Activated CD4-positive, alpha-beta T cell treated with anti-CD3 and anti-CD28 coated beads for 48 hours (primary cell): ENCODE results near the gene VPS25.
"Not testable (repeated sequence)": the region's sequence is repeated elsewhere in the genome, so short reads cannot be mapped to it uniquely, and the experiment has no call there.

Experiments used
- DNase-seq: peaks from one replicate; pipeline ENCODE4 v3.0.0-alpha.2; 2020

VPS25 gene

DNA sequence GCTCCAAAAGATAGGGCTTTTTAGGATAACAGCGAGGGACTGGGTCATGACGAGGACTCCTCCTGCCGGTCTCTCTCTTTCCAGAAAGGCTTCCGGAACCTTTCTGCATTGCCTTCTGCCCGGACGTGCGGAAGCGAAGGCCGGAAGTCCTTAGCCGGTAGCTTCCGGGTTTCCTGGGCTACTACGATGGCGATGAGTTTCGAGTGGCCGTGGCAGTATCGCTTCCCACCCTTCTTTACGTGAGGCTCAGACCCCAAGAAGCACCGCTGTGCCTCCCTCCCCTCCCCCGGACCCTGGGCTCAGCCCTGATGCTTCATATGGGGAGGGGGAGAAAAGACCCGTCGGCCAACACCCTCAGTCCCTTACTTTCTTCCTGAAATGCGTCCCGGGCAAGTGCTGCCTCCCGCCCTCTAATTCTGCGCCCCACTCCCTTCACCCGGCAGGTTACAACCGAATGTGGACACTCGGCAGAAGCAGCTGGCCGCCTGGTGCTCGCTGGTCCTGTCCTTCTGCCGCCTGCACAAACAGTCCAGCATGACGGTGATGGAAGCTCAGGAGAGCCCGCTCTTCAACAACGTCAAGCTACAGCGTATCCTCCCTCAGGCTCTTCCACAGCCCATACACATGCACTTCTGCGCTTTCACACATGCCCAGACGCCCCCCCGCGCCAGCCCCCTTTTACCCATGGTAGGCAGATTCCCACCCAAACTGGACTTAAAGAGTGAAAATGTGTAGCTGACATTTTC lies at the start of gene VPS25:
Gene VPS25, plus strand, starts transcription at position 160 of the 746 bp plus-strand sequence. Its CDS starts 27 bp downstream, at position 187.
- peak; percentile 81 for DNase-seq

DNA sequence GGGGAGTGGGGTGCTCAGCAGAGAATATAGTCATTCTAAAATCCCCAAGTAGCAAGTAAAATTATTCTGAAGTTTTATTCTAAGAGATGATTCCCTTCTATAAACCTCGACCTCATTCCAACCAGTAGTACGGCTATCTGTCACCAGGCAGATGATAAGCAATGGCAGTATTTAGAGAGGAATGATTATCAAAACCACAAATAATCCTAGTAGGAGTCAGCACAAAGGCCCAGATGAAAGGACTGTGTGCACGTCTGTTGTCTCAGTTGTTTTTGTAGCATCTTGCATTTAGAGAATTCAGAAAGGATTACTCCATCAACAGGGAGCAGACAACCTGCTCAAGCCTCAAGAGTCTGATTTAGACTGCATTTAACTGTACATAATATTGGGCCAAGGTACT lies 49.6 kb upstream of the VPS25 start:
- DNase-seq = no peak

DNA sequence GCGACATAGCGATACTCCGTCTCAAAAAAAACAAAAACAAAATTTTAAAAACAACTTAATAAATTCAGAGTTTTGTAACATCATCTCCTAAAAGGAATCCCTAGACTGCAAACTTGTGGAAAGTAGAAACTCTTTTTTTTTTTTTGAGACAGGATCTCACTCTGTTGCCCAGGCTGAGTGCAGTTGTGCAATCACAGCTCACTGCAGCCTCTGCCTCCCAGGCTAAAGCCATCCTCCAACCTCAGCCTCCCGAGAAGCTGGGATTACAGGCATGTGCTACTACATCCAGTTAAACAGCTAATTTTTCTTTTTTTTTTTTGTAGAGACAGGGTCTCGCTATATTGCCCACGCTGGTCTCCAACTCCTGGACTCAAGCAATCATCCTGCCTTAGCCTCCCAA lies 48.1 kb upstream of the VPS25 start:
- no peak for DNase-seq

DNA sequence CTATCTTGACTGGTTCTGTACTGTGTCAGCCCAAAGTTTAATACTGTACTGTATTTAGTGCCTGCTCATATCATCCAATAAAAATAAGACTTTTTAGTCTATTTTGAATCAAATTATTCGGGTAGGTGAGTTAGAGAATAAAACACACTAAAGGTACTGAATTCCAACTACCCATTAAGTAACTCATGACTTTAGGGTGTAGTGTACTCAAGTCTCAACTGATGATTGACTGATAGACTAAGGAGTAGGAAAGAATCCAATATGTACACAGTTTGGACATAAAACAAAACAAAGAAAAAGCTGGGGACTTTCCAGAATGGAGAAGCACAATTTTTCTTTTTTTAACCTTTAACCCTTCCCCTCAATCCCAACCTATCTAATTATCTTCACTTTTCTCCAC lies 32.5 kb upstream of the VPS25 start:
- no peak for DNase-seq

DNA sequence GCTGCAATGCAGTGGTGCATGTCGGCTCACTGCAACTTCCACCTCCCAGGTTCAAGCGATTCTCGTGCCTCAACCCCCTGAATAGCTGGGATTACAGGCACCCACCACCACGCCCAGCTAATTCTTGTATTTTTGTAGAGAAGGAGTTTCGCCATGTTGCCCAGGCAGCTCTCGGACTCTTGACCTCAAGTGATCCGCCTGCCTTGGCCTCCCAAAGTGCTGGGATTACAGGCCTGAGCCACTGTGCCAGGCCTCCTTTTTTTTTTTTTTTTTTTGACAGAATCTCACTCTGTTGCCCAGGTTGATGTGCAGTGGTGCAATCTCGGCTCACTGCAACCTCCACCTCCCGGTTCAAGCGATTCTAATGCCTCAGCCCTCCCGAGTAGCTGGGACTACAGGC lies 30.3 kb upstream of the VPS25 start:
- not testable (repeated sequence) for DNase-seq

DNA sequence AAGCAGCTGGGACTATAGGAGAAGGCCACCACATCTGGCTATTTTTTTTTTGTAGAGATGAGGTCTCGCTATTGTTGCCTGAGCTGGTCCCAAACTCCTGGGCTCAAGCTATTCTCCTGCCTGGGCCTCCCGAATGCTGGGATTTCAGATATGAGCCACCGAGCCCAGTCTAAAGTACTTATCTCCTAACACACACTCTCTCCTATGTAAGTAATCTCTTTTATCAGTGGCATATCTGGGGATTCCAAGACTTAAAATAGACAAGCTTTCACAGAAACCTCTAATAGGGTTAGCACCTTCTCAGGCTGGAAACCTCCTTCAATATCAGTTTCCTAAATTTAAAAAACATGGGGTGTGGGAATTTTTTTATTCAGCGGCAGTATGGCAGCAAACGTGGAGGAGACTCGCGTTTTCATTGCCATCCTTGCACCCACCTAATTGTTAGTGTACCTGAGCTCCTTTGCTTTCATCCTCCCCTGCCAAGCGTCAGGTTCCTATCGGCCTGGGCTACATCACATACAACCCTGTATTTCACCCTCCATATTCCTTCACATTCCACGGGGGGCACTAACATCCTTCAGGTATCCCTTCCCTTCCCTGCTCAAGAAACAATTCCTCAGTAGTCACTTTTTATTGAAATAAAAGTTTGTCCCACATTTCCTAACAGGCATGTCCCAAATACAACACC lies 29.5 kb upstream of the VPS25 start:
- no peak for DNase-seq

DNA sequence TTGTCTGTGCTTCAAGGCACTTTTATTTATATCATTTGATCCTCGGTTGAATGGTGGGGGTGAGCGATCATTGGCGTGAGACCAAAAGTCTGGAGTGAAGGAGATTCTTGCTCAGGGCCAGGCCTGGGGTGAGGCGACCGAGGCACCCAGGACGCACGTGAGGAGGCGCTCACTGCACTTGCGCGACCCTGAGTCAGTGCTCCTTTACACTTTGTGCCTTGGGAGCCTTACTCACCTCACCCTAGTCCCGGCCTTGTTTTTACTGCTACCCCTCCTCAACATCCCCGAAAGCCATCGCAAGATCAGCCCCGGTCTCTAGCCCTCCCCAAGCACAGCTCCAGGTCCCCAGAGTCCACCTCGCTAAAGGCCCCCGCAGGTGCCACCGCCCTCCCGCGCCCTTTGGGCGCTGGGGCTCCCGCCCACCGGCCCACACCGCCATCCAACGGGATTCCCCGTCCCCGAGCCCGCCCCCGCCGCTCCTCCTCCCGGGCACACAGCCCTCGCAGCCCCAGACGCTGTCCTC lies 28.9 kb upstream of the VPS25 start:
- DNase-seq = peak; percentile 82

DNA sequence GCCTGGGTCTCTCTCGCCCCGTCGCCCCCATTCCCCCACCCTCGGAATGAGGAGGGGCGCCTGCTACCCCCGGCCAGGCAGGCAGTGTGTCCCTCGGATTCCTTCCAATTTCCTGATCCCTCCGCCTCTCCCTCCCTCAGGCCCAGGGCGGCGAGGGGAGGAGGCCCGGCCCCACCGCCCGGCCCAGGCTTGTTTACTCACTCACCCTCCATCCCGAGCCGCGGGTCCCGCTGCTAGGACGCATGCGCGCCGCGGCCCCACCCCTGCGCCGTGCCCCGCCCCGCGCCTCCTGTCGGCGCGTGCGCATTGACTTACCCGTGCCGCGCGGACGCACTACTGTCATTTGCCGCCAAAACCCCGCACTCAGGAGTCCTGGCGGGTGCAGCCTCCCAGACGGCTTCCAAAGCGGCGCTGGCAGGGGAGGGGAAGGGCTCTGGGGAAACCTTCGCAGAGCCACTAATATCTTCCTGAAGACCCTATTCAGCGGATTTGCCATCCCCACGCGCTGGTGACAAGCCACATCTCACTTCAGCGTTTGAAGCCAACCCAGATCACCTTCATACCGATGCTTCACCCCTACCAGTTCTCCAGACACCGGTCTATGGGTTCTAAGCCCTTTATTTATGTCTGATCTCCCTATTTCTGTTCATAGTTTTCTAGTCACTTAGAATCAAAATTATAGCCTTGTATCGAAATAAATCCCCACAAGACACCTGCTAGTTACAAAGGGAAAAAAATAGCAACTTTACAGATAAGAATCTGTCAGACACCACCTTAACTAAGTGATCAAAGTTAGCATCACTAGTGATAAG lies 28.2 kb upstream of the VPS25 start, which contains the start of gene EZH1:
Gene EZH1, minus strand, starts transcription at position 235 of the 812 bp plus-strand sequence. CDS start 16,099 bp downstream, outside the sequence.
- peak; percentile 94 for DNase-seq

DNA sequence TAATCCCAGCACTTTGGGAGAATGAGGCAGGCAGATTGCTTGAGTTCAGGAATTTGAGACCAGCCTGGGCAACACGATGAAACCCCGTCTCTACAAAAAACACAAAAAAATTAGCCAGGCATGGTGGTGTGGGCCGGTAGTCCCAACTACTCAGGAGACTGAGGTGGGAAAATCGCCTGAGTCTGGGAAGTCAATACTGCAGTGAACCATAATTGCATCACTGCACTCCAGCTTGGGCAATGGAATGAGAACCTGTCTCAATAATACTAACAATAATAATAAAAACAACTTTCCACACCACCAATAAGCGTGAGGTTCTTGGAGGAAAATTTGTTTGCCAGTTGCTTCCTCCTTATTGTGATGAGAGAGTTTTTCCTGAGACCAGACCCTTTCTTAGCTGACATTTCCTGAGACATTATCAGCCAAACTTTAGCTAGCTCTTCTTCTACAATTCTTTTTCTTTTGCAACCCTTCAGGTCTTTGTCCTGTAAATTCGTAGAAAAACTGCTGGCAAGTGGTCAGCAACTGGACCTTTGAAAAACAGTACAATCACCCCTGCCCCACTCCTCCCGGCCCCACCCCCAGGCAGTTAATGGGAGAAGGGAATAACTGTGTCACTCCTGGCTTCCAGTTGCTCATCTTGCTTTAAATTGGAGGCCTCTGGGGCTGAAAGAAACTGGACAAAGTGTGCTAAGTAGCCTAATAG lies 24.9 kb upstream of the VPS25 start:
- no peak for DNase-seq

DNA sequence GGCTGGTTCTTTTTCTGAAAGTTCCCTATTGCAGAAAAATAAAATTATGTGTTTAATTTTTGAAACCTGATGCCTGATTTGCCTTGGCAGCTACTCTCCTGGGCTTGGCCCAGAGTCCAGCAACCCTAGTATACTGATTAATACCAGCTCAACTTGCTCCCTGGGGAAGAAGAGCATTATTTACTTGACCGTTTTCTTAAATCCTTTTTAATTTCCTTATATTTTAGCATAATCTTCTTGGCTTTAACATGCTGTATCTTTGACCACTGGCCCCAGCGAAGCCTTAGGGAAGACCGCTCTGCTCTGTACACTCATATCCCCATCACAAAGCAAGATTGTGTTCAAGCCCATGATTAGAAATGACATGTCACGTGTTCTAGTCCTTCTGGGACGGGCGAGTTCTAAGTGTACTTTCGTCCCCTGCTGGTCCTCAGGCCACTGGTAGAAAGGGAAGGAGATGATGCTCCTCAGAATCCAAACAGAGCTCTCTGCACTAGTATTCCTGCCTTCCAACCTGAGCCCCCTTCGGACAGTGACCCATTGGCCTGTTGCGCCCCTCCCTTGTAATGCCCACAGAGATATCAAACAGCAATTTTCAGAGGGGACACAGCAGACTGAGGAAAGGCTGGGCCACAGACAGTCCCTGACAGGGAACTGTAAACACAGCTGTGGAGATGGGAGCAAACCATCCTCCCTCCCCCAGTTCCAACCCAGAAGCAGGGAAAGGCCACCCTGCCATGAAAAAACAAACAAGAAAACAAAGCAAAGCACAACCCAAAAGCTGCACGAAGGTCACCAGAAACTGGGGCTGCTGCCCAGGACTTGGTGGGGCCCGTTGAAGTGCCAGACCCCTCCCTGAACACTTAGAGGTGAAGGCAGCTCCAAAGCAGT lies 24.1 kb upstream of the VPS25 start:
- no peak for DNase-seq

DNA sequence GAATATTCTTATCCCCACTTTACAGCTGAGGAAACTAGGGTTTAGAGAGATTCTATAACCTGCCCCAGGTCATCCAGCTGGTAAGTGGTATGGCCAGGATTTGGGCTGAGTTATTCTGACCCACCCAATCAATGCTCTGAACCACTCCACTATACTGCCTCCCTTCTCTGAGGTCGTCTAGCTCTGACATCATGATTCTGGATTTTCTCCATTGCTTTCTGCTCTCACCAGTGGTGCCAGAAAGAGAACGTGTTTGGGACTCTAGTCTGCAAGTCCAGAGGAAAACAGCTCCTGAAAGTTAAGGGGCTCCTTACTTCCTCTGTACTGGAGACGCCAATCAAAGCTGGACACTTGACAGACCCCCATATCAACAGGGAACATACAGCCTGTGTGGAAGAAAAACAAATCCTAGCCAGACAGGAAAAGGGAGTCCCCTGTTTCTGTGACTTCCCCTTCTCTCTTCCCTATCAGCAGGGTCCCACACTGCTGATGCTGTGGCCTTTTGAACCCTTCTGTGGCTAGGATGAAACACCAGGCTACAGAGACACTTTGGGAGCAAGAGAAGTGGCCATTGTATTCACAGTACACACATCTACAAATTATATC lies 22.4 kb upstream of the VPS25 start:
- no peak for DNase-seq

DNA sequence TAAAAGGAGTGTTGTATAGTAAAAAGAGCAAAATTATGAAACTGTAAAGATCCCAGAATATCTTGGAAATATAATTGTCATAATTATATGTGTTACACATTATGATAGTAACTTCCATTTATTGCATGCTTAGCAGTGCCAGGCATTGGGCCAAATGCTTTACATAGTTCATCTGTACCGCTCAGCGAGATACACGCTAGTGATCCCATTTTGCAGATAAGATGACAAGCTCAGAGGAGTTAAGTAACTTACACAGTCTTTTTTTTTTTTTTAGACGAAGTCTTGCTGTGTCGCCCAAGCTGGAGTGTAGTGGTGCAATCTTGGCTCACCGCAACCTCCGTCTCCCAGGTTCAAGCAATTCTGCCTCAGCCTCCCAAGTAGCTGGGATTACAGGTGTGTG lies 21.6 kb upstream of the VPS25 start:
- DNase-seq = no peak

DNA sequence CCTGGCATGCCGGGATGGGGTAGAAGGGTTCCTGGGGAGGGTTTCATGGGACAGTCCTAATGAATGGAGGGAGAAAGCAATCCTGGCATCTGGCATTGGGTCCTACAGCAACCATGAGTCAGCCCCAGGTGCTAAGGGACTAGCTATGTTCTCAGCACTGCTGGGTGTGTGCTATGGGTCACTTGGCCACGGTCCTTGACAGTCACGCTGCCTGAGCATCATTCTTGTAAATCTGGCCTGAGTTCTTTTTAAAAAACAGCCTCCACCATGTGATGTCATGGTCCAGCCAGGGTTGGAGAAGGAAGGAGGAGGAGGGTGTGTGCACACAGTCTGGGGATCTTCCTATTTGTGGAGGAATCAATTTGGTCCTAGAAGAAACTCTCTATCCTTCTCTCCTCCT lies 18.5 kb upstream of the VPS25 start:
- no peak for DNase-seq

DNA sequence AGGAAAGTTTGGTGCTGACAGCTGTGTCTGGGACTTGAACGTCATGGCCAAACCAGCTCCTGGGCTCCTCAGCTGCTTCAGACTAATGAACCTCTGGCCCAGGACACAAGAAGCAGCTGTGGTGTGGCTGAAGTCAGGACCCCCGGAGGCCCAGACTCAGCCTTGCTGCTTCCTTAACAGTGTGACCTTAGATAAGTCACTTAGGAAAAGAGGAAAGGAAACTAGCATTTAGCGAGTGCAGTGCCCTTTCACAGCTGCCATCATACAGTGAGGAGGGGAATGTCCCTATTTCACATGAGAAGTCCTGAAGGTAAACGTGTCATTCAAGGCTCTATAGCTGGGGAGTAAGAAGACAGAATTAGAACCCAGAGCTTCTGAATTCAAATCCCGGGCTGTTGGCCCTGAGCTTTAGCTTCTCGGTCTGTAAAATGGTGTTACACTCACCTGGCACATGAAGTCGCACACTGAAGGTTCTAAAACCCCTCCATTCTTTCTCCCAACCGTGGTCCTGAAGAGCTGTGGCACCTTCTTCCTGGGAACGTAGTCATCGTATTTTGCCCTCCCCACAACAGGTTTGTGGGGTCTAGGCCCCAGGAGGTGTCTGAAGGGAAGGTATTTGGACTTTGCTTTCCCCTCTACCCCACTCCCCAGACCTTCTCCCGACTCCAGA lies 13.1 kb upstream of the VPS25 start:
- DNase-seq = no peak

DNA sequence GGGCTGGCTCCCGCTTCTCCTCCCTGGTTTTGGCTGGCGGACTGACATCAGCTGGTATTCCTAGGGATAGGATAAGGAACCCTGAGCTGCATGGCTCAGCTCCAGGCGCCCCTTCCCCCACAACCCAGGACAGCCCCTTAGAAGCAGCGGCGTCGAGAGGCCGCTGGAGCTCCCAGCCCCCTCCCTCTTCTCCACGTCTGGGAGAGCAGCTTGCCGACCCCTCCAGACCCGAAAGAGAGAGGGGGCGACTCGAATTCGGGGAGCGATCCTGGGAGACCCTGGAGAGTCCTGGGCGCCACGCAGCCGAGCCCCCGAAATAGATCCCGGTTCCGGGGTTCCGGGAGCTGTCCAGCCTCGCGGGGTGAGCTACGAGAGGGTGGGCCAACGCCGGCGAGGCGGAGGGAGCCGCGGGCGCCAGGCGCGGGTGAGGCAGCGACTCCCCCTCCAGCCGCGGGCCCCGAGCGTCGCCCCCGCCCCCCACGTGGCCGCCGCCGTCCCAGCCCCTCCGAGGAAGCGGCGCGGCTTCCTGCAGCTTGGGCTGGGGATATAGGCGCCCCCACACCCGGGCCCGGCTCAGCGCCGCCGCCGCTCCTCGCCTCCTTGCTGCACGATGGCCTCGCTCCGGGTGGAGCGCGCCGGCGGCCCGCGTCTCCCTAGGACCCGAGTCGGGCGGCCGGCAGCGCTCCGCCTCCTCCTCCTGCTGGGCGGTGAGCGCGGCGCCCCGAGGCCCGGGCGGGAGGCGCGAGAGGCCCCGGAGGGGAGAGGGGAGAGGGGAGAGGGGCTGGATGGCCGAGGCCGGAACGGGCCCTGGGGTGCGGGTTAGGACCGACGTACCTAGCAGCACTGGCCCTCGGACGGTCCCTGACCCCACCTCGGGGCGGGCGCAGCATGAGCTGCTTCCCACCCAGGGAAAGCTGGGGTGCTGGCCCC lies 12.3 kb upstream of the VPS25 start, which contains the start of gene RAMP2:
Gene RAMP2, plus strand, starts transcription at position 576 of the 930 bp plus-strand sequence. Its CDS starts 35 bp downstream, at position 611.
- no peak for DNase-seq

DNA sequence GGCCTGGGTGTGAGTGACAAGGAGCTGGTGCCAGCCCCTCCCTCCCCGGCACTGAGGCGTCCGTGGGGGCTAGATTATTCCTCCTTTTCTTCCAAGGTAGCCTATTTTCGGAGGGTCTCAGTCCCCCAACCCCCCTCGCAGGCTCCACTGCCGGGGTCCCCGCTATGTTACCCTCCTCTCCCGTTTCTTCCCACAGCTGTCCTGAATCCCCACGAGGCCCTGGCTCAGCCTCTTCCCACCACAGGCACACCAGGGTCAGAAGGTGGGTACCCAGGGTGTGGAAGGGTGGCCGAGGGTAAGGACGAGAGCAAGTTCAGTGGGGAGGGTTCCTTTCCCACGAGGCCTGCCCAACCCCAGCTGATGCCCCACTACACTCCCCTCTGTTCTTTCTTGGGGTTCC lies 11.6 kb upstream of the VPS25 start:
- DNase-seq = no peak

DNA sequence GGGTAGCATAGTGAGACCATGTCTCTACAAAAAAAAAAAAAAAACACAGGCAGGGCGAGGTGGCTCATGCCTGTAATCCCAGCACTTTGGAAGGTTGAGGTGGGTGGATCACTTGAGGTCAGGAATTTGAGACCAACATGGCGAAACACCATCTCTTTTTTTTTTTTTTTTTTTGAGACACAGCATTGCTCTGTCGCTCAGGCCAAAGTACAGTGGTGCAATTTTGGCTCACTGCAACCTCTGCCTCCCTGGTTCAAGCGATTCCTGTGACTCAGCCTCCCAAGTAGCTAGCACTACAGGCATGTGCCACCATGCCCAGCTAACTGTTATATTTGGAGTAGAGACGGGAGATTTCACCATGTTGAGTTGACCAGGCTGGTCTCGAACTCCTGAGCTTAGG lies 7.1 kb upstream of the VPS25 start:
- no peak for DNase-seq

DNA sequence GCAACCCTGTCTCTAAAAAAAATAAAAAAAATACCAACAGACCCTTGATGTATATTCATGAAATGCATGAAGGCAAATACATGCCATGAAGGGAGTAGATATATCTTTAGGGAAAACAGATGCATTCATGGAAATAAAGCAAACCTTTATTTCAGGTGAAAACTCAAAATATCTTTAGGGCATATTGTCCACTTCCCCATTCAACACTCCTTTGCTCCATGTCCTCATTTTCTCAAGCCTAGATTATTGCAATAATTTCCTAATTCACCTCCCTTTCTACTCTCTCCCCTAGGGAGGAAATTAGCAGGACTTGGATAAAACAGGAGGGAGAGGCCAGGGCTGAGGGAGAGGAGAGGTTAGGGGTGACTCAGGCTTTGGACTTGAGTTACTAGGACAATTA lies 5.7 kb upstream of the VPS25 start:
- no peak for DNase-seq

DNA sequence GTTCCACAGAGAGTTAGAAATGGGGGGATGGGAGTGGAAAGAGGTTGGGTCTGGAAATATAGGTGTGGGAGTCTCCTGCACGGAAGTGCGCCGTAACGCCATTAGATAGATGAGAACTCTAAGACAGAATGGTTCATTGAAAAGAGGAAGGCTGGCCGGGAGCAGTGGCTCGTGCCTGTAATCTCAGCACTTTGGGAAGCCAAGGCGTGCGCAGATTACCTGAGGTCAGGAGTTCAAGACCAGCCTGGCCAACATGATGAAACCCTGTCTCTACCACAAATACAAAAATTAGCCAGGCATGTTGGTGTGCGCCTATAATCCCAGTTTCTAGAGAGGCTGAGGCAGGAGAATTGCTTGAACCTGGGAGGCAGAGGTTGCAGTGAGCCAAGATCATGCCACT lies 5.2 kb upstream of the VPS25 start:
- DNase-seq = not testable (repeated sequence)
